SK-N-SH (cell line): Measurements from ENCODE around the gene TNXB.
"Not testable (repeated sequence)": the region's sequence is repeated elsewhere in the genome, so short reads cannot be mapped to it uniquely, and the experiment has no call there.

ENCODE experiments used
- RFX5 ChIP-seq: IDR thresholded peaks from 2 replicates; pipeline ENCODE4 v1.6.1; 2012; ENCODE audit warnings: mild to moderate bottlenecking, improper control_type of control experiment, low read length
- RXRA ChIP-seq: IDR thresholded peaks from 2 replicates; pipeline ENCODE4 v1.4.0; 2012; ENCODE audit warnings: low read depth, mild to moderate bottlenecking, borderline replicate concordance
- SIN3A ChIP-seq: IDR thresholded peaks from 2 replicates; pipeline ENCODE4 v1.6.1; 2012; ENCODE audit warnings: low read depth, mild to moderate bottlenecking, low read length, moderate library complexity, borderline replicate concordance
- TEAD4 ChIP-seq: IDR thresholded peaks from 2 replicates; pipeline ENCODE4 v1.4.0; 2012; ENCODE audit warnings: mild to moderate bottlenecking, borderline replicate concordance; ENCODE audit not compliant: insufficient read depth
- TF ChIP-seq, protein P1 (sequence below): IDR thresholded peaks from 2 replicates; pipeline ENCODE4 v1.4.0; 2012; ENCODE audit warnings: low read depth, borderline replicate concordance

DNA sequence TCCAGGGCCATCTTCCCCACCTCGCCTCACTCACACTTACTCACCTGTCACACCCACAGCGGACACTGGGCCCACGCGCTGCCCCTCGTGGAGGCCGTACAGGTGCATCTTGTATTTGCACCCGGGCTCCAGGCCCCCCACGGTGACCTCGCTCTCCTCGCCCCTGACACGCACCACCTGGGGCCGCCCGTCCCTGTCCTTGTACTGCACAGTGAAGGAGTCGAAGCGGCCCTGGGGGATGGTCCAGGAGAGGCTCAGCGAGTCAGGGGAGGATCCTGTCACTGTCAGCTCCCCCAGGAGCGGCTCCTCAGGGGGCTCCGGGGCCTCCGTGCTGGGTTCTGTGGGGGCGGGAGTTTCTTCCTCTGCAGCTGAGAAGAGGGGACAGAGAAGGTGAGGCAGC lies 56.5 kb downstream of the TNXB start:
- not testable (repeated sequence) for TF ChIP-seq SIN3A, TEAD4, RXRA, RFX5
- TF ChIP-seq, protein P1, sequence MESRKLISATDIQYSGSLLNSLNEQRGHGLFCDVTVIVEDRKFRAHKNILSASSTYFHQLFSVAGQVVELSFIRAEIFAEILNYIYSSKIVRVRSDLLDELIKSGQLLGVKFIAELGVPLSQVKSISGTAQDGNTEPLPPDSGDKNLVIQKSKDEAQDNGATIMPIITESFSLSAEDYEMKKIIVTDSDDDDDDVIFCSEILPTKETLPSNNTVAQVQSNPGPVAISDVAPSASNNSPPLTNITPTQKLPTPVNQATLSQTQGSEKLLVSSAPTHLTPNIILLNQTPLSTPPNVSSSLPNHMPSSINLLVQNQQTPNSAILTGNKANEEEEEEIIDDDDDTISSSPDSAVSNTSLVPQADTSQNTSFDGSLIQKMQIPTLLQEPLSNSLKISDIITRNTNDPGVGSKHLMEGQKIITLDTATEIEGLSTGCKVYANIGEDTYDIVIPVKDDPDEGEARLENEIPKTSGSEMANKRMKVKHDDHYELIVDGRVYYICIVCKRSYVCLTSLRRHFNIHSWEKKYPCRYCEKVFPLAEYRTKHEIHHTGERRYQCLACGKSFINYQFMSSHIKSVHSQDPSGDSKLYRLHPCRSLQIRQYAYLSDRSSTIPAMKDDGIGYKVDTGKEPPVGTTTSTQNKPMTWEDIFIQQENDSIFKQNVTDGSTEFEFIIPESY: not testable (repeated sequence)
